ENCODE data around the gene GSKIP.

DNA sequence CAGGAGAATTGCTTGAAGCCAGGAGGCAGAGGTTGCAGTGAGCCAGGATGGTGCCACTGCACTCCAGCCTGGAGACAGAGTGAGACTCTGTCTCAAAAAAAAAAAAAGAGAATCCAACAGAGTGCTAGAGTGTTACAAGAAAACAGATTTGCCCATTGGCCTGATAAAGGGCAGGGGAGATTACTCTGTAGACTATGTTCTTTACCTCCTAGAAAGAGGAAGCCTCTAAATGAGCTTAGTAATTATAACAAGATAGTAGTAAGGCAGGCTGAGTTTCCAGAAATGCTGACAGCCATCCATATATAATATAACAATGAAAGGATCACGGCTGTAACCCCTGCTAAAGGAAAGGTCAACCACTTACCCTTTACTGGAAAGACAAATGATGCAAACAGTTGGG lies 53.0 kb downstream of the GSKIP start:
- TF ChIP-seq, protein P1, sequence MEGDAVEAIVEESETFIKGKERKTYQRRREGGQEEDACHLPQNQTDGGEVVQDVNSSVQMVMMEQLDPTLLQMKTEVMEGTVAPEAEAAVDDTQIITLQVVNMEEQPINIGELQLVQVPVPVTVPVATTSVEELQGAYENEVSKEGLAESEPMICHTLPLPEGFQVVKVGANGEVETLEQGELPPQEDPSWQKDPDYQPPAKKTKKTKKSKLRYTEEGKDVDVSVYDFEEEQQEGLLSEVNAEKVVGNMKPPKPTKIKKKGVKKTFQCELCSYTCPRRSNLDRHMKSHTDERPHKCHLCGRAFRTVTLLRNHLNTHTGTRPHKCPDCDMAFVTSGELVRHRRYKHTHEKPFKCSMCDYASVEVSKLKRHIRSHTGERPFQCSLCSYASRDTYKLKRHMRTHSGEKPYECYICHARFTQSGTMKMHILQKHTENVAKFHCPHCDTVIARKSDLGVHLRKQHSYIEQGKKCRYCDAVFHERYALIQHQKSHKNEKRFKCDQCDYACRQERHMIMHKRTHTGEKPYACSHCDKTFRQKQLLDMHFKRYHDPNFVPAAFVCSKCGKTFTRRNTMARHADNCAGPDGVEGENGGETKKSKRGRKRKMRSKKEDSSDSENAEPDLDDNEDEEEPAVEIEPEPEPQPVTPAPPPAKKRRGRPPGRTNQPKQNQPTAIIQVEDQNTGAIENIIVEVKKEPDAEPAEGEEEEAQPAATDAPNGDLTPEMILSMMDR (tag by site-specific recombination; IDR thresholded peaks at IDR 0.05), result no peak
- TF ChIP-seq ZNF324 (tag by site-specific recombination; IDR thresholded peaks at IDR 0.05) (no peak), ZNF747 (tag by site-specific recombination; IDR thresholded peaks at IDR 0.05) (no peak), SP7 (tag by site-specific recombination; IDR thresholded peaks at IDR 0.05) (no peak), BCL11A (tag by site-specific recombination; IDR thresholded peaks at IDR 0.05; ENCODE audit: low read depth) (no peak), ZNF670 (tag by site-specific recombination; IDR thresholded peaks at IDR 0.05; ENCODE audit: low read depth) (no peak), EGR2 (tag by site-specific recombination; IDR thresholded peaks at IDR 0.05; ENCODE audit: low read depth) (no peak), KLF16 (tag by site-specific recombination; IDR thresholded peaks at IDR 0.05) (no peak)
- TF ChIP-seq, protein P2, sequence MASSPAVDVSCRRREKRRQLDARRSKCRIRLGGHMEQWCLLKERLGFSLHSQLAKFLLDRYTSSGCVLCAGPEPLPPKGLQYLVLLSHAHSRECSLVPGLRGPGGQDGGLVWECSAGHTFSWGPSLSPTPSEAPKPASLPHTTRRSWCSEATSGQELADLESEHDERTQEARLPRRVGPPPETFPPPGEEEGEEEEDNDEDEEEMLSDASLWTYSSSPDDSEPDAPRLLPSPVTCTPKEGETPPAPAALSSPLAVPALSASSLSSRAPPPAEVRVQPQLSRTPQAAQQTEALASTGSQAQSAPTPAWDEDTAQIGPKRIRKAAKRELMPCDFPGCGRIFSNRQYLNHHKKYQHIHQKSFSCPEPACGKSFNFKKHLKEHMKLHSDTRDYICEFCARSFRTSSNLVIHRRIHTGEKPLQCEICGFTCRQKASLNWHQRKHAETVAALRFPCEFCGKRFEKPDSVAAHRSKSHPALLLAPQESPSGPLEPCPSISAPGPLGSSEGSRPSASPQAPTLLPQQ (tag by site-specific recombination; IDR thresholded peaks at IDR 0.05), result no peak
